Nucleus accumbens (tissue), 56 donors: Measurements from ENCODE around the gene WDR90.

Experiments
- DNase-seq, 56 donors: peaks; one replicate each; lab custom pipeline; 2025; lab: John Stamatoyannopoulos, UW

Gene WDR90

DNA sequence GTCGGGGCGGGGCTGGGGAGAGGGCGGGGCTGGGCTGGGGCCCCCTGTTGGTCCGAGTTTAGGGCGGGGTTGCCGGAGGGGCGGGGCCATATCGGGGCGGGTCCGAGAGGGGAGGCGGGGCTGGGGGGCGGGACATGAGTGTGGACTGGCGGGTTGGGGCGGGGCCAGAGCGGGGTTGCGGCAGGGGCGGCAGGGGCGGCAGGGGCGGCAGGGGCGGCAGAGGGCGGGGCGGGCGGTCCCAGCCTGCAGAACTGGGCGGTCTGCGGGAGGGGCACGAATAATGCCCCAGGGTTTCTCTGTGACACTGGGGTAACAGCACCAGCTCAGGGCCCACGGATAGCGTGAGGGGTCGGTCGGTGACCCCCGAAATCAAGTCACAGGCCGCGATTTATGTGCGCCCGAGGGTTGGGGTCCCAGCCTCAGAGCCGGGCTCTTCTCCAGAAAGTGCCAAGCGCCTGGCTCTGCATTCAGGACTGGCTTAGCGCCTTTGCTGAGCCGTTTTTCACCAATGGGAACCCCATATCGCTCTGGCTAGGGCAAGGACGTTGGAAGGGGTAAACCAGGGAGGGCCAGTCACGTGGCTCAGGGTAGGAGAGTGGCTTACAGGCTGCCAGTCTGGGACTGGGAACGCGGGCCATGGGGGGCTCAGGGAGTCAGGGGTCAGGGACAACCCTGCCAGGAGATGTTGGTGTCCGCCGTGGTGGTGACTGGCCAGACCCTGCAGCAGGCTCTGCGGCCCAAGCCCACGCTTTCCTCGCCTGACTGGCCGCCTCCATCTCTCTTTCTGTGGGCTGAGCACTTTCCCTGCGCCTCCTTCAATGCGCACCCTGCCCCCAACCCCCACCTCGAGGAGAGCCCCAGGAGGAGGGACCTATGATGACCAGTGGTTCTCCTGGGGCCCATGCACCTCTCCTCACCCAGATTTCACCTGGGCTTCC lies 11.8 kb upstream of the WDR90 start:
- peak in 47 of 56 donors; percentile 29 to 99 (median 95) for DNase-seq

DNA sequence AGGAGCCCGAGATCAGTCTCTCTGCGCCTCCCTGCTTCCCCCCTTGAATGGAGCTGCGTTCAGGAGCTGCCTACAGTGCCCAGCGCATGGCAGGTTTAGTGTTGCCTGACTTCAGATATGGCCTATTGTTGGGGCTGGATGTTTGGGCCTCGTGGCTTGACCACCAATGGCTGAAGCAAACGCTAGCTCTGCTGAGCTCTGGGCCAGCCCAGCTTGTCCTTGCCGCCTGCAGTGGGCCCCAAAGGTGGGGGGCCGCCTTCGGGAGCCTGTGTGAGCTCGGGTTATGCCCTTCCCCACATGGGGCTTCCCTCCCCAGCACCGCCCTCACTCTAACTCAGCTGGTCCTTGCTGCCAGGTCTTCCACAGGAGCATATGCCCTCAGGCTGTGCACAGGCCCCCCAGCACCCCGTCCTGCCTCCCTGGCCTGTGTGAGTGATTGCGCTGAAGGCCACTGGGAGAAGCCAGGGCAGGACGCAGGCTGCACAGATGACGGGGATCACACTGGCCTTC lies 11.1 kb upstream of the WDR90 start:
- no peak for DNase-seq

DNA sequence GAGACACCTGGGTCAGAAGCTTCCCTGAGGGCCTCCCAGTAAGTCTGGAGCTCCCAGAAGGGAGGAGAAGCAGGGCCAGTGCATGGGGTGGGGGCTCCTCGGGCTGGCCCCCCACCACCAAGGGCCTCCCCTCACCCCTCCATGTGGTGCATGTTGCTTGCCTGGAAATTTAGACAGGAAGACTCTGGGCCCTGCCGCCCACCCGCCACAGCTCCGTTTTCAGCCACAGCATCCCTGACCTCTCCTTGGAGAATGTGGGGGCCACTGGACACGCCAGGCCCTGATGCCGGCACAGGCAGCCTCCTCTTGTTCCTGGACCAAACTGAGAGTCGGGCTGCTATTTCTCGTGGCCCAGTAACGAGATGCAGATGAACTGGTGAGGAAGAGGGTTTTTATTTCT lies 10.3 kb upstream of the WDR90 start:
- DNase-seq = no peak

DNA sequence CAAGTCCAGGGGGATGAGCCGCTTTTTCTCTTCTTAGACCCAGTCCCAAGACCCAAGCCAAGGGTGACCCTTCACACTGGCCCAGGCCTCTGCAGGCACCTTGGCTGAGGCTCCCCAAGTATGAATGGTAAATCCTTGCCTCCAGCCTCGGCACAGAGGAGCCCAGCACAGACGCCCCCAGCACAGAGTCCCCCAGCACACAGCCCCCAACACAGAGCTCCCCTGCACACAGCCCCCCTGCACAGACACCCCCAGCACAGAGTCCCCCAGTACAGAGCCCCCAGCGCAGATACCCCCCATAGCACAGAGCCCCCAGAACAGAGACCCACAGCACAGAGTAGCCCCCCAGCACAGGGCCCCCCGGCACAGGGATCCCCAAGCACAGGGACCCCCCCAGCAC lies 8.6 kb upstream of the WDR90 start:
- no peak for DNase-seq

- peak in 52 of 56 donors; percentile 11 to 86 (median 63) for DNase-seq
Measured at GRCh38 chr16:641326-642188, 7.6 kb upstream of the WDR90 start, which contains the start of gene MCRIP2. MCRIP2 (plus strand) TSS chr16:641828; CDS start chr16:641992, 164 bp downstream.

GRCh38 chr16:642189-643049 lies 6.7 kb upstream of the WDR90 start:
- peak in 22 of 56 donors; percentile 12 to 60 (median 29) for DNase-seq

DNA sequence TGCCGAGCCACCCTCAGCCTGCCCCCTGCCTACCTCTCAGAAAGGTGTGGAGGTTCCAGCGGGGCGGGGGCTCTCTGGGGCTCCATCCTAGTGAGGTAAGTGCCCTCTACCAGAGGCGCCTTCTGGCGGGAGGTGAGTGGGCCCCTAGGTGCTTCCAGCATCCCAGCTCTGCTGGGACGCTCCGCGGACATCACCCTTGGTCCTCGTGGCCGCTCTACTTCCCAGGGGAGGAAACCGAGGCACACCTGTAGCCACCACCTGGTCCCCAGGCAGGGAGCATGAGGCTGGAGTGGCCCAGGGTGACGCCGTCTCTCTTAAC lies 6.2 kb upstream of the WDR90 start:
- no peak for DNase-seq

- no peak for DNase-seq
Measured at GRCh38 chr16:644556-644955, 4.6 kb upstream of the WDR90 start.

DNA sequence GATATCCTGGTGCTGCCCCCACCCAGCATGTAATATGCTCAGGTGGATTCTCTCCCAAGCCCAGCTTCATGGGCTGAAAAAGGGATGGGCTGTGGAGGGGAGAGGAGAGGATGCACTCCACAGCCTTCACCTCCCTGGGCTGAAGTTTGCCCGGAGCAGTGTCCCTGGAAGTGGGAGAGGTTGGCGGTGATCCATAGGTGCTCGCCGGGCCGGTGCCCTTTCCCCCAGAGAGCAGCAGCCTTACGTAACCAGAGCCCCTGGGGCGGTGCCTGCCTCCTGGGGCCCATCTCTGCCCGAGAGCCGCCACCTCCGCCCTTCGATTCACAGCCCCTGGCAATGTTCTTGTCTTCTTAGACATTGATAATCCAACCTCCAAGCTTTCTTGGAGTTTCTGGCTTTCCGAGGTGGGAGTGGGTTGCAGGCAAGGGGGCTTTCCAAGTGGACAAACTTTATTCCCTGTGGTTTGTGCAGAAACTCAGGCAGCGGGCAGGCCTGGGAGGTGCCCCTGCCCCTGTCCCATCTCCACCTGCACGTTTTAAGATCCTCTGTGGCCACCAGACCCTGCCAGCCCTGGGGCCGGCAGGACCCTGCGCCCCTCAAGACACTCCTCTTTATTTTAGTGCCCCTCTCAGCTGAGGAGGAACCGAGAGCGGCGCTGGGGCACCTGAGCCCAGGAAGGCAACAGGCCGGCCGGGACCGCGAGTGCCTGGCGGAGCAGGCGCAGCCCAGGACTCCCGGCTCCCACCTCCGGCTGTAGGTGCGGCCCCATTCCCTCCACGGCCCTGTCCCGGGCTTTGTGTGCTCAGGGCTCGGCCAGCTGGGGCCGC lies 3.1 kb upstream of the WDR90 start:
- DNase-seq = no peak

DNA sequence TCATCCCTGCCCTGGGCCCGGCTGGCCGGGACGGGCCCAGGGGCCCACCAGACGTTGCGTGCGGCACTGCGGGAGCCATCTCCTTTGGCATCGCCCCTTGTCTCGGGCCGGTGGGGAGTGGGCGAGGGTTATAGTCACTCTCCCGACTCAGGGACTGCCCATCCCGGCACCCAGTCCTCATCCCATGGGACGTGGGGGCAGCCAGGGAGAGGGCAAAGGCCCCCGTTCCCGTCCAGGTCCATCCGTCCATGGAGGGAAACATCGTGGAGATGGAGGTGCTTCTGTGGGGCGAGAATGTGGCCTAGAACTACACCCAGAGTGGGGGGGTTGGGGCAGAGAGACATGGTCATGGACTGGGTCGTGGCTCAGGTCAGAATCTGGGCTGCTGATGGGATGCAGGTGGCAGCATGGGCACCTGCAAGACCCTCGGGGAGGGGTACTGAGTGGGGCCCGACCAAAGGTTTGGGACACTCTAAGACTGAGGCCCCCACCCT lies 2.4 kb upstream of the WDR90 start:
- DNase-seq = no peak

DNA sequence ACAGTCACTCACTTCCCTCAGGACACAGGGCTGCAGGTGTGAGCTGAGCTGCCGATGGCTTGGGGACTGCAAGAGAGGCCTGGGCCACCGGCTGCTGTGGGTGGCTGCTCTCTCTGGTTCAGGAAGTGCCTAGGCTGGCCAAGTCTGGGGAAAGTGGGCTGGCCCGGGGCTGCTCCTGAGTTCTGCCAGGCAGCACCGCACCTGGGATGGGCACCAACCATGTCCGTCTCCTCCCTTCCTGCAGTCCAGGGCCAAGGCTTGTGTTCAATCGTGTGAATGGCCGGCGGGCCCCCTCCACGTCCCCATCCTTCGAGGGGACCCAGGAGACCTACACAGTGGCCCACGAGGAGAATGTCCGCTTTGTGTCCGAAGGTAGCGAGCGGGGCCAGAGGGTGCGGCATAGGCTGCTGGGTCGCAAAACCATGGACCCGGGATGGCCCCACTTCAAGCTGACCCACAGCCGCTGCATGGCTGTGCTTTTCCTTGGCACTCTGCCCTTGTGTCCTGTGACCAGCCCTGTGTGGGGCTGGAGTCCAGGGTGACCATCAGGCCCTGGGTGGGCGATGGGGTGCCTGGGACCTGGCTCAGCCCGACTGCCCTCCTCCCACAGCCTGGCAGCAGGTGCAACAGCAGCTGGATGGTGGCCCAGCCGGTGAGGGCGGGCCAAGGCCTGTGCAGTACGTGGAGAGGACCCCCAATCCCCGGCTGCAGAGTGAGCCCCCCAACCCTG lies 1.8 kb upstream of the WDR90 start:
- peak in 2 of 56 donors; percentile 11 to 14 for DNase-seq

GRCh38 chr16:648071-648780 lies 939 bp upstream of the WDR90 start:
- peak in 5 of 56 donors; percentile 3 to 43 (median 13) for DNase-seq

DNA sequence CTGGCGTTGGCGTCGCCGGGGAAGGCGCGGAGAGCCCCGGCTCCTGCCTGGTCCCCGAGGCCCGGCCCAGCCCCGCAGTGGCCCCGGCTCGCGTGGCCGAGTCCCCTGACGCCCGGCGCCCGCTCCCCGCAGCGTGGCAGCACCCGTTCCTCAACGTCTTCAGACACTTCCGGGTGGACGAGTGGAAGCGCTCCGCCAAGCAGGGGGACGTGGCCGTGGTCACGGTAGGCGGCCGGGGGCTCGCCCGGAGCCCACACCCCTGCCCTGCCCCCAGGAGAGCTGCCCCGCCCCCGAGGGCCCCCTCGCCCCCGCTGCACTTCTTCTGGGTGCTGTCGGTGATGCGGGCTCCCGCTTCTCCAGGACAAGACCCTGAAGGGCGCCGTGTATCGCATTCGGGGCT lies 466 bp downstream of the WDR90 start:
- no peak for DNase-seq

GRCh38 chr16:651844-652243 lies 2.7 kb downstream of the WDR90 start:
- no peak for DNase-seq

DNA sequence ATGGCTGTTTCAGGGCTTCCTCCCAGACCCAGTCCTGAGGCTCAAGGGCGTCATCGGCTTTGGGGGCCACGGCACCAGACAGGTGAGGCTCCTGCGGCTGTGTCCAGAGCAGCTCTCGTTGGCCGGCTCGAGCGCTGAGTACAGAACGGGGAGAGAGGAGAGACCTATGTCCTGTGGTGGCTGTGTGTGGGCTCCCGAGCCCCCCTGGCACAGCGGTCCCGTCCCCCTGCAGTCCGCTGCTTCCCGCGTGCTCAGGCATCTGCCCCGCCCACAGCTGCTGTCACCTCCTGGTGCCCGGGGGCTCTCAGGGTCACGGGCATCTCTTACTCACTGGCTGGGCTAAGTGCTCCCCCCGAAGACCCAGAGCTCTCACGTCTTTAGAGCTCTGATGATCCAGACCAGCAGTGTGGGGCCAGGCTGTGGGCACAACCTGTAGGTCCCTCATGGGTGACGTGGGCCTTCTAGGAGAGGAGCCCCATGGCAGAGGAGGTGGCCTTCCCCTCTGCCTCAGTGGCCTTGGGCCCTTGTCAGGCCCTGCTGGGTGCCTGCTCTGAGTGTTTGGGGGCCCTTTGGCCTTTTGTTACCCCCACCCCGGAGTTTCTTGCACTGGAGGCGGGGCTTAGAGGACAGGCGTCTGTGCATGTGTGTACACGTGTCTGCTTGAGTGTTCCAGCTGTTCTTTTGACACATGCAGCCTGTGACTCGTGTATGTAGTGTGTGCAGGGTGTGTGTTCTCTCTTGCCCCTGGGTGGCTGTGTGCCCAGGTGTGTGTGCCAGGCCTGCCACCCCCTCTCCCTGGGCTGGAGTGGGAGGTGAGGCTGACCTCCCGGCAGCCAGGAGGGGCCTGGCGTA lies 3.5 kb downstream of the WDR90 start:
- no peak for DNase-seq

GRCh38 chr16:654034-654433 lies 4.9 kb downstream of the WDR90 start:
- no peak for DNase-seq

GRCh38 chr16:657487-657886 lies 8.3 kb downstream of the WDR90 start:
- DNase-seq = no peak
